Embryonic facial prominence (tissue), 1 donor: Measurements from ENCODE around the gene MARCOL.

Source experiments
- DNase-seq: peaks from one replicate; pipeline ENCODE4 v3.0.0-alpha.2; 2016; ENCODE audit errors: extremely low spot score

Gene MARCOL, protein sequence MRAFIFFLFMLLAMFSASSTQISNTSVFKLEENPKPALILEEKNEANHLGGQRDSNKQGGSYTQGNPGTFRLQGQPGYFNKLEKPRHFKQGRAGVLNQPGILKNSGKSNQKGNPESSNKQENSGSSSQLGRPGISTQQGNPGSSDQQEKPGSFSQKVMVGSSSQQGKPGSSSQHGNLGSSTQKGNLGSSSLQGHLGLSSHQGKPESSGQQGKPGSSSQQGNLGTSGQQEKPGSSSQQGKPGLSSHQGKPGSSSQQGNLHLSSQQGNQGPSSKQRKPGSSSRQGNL

DNA sequence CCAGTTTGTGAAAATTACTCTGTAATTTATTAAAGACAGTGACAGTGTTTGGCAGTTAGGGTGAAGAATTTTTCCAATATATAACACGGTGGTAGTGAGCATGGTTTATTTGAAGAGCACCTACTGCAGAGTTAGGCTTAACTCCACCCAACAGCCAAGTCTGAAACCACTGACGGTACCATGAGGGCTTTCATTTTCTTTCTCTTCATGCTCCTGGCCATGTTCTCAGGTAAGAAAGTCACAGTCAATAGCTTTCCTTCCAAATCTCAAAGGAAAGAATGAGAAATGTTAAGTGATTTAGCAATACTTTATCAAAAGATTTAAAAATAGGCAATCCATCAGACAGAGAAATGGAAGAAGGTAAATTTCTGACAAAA, at the start of gene MARCOL:
TSS of gene MARCOL (plus strand) at position 108 of the 377 bp plus-strand sequence. CDS start at position 181, 73 bp downstream.
- DNase-seq = no peak

- DNase-seq = no peak
Measured at GRCh38 chr5:148191010-148191409, 47.3 kb upstream of the MARCOL start.

- no peak for DNase-seq
Measured at GRCh38 chr5:148193202-148193601, 45.1 kb upstream of the MARCOL start.

DNA sequence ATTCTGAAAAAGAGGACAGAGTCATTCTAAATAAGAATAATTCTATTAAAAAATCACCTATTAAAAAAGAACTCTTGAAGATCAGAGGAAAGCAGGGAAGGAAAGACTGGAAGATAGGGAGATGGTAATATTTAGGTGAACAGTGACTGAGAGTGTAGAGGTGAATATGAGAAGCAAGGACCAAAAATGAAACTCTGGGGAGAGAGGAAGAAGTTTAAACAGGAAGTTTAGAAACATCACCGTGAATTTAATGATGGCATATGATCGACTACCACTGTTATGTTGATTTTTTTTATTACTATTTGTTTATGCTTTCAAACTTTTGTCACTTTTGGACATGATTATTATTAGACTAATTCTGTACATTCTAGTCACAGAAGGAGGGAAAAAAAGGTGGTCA, 37.2 kb upstream of the MARCOL start:
- no peak for DNase-seq

- no peak for DNase-seq
Measured at GRCh38 chr5:148202531-148203203, 35.7 kb upstream of the MARCOL start, which contains the start of gene SPINK6. Gene SPINK6, plus strand, starts transcription at chr5:148203042. Its CDS starts 55 bp downstream, at chr5:148203097.

DNA sequence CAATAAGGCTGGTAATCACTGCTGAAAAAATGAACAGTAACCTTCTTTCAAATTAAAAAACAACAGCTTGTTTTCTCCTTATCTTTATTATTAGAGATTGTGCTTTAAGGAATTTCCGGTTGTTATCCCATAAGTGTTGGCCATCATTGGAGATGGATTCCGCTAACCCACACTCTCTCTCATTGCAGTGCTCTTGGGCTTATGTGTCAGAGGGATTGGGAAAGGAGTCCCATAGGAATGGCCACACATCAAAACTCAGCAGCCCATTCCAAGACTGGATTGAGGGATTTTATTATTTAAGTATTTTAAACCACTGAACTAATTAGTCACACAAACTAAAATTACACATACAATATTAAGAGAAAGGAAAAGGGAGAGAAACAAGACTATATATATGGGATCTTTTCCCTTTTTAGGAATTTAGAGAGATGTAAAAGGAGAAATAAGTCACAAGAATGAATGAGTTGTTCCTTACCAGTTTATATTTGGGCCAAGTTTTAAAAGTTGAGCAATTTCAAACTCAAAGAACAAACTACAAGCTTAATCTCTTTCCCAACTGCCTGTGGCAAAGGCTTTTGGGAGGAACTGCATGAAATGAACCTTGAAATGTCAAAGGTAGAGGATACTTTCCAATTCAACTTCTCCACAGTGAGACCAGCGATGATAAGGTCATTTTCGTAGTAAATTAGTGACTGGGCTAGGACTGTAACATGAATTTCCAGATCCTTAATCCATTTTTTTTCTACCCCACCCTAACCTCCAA, 33.1 kb upstream of the MARCOL start:
- no peak for DNase-seq

GRCh38 chr5:148205865-148206264, 32.5 kb upstream of the MARCOL start:
- no peak for DNase-seq

DNA sequence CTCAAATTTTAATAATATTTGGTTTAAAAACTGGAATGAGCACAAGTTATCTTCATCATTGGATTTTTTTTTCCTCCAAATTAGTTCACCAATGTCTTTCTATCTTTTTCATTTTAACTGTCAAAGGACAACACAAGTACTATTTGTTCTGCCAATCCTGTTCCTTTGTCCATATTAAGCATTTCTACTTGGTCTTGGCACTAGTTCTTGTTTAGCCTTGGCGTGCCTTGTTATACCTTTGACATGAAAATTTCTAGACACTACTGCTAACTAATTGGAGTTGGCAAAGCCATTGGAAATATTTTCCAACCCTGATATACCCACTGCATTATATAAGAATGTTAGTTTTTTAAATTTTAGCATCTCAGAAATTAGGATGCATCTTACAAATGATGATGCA, 31.7 kb upstream of the MARCOL start:
- DNase-seq = no peak

- no peak for DNase-seq
Measured at GRCh38 chr5:148208226-148208625, 30.1 kb upstream of the MARCOL start.

GRCh38 chr5:148209151-148209770, 29.1 kb upstream of the MARCOL start:
- DNase-seq = no peak

- no peak for DNase-seq
Measured at GRCh38 chr5:148214665-148215185, 23.6 kb upstream of the MARCOL start.

DNA sequence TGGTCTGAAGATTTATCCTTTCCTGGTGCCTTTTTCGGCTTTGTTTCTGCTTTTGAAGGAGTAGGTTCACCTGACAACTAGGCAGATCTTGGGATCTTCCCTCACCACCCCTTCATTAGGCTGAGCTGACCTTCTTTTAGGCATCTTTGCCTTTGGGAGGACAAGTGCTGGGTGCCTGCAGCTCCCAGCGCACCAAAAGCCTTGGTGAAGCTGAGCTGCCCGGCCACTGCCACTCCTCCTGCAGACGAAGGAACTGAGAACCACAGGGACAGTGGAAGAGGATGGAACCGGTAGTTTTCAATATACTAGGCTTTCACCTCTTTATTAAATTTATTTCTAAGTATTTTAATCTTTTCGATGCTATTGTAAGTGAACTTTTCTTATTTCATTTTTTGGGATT, 16.8 kb upstream of the MARCOL start:
- DNase-seq = no peak

GRCh38 chr5:148224117-148224742, 14.1 kb upstream of the MARCOL start:
- no peak for DNase-seq

DNA sequence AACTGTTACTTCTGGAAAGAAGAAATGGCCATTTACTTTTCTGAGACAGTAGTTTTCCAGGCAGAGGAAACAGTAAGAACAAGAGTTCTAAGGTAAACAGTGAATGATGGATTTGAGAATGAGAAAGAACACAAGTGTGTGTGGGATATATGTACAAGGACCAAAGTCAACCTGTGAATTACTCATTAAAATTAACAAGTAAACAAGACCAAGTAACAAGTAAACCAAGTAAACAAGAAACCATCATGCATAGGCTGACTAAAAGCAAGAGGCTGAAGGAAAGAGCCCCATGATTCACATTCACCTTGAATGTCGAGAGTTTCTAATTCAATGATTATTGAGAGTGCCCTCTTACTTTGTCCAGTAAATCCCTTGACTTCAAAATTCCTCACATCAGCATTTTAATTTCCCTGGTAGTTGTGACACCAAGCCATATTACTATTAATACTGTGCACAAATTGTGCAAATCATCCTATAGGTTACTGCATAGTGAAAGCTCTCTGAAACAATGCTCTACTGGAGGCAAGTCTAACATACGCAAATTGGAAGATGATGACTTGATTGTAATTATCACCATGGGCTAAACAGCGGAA, 9.8 kb upstream of the MARCOL start:
- no peak for DNase-seq

DNA sequence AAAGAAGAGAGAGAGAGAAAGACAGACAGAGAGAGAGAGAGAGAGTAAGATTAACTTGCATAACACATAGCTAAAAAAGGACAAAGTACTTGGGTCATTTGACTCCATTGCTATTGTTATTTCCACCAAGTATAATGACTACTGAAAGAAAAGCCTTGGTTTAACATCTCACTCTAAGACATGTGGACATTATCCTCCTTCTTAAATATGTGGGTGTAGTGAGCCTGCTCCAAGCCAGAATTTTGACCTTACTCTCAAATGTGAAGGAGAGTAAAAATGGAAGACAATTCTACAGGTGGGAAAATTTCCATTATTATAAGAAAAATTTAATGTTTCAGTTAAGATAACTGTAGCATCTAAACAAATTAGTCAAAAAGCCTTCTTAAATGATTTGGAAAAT, 8.5 kb upstream of the MARCOL start:
- no peak for DNase-seq

DNA sequence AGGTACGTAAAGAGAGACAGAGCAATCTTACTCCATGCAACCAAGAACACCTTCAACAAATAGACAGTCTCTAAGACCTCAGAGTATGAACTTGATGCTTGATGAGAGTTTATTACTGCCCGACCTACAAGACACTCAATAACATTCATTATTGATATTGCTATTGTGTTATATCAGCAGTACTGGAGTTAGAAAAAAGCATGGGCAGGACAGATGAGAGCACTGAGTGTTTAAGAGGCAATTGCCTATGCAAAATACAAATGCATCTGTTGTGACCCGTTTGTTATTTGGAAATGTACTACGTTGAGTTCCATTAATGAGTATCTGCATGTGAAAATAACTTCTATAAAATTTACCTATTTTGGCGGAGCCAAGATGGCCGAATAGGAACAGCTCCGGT, 8.1 kb upstream of the MARCOL start:
- DNase-seq = no peak

GRCh38 chr5:148237785-148238417, 424 bp upstream of the MARCOL start:
- no peak for DNase-seq

GRCh38 chr5:148248894-148249293, 10.6 kb downstream of the MARCOL start:
- no peak for DNase-seq

DNA sequence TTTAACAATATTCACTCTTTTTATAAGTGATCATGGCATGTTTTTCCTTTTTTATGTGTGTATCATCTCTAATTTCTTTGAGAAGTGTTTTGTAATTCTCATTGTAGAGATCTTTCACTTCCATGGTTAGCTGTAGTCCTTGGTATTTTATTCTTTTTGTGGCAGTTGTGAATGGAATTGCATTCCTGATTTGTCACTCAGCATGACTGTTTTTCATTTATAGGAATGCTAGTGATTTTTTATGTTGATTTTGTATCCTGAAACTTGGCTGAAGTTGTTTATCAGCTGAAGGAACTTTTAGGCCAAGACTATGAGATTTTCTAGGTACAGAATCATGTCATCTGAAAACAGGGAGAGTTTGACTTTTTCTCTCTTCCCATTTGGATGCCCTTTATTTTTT, 17.1 kb downstream of the MARCOL start:
- no peak for DNase-seq

DNA sequence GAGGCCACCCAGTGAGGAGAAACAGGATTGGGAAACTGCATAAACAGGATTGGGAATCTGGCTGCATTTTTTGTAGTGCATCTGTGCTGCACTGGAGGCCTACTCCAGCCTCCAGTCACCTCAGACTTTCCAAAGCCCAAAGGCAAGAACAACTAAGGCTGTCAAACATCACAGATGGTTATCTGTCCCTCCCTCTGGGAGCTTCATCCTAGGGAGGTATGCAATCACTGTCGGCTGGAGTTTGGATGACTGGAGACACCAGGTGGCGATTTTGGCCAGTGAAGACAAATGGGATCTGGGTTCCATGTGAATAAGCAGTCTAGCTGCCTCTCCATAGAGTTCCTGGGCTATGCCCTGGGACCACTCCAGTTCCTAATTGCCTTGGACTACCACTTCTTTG, 21.0 kb downstream of the MARCOL start:
- DNase-seq = no peak

DNA sequence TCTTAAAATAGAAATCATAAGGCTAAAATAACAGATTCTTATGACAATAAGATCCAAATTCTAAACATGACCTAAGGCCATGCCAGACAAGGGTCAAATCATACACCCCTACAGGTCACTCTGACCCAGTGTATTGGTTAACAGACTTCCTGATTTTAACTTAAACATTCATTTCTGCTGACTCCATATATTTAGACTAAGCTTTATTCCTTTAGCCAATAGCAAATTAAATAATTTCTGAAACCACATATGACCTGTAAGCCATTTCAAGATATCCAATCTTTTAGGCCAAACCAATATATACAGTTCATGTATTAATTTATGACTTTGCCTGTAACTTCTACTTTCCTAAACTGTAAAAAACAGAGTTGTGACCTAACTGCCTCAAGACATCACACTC, 22.9 kb downstream of the MARCOL start:
- DNase-seq = no peak
